Bronchial epithelial cell (primary cell): Measurements from ENCODE around the gene RANBP1. TPM values are rescaled to one million over a fixed set of nuclear protein-coding genes. Genes with fewer than 3 reads are reported as not detected.

Experiments
- DNase-seq: peaks from one replicate; pipeline ENCODE4 v3.0.0-alpha.2; 2010; ENCODE audit warnings: low read depth
- FAIRE-seq: peaks from 2 replicates; lab custom pipeline; 2011; peaks lifted over from hg19 to GRCh38; lab: Jason Lieb, UNC
- H3K27me3 ChIP-seq: 2 replicates; pipeline ENCODE4 v1.5.1; 2011; ENCODE audit warnings: low read length; ENCODE audit not compliant: control insufficient read depth, insufficient read depth
- H3K36me3 ChIP-seq: 2 replicates; pipeline ENCODE4 v1.5.1; 2011; ENCODE audit warnings: low read length; ENCODE audit not compliant: control insufficient read depth, insufficient read depth
- H3K4me3 ChIP-seq: 2 replicates; pipeline ENCODE4 v1.5.1; 2011; ENCODE audit warnings: mild to moderate bottlenecking, low read depth, low read length, control low read depth
- CTCF ChIP-seq: IDR thresholded peaks from 2 replicates; pipeline ENCODE4 v1.5.1; 2011; ENCODE audit warnings: mild to moderate bottlenecking, moderate library complexity, low read length, control low read depth, inconsistent platforms; ENCODE audit not compliant: insufficient read depth, severe bottlenecking
- total RNA-seq: library from RNA; depleted of rRNA; stranded (reverse); fragments of >200 nt; gene quantifications from 2 replicates; pipeline ENCODE4 v1.2.1, GENCODE V29; 2014

The RANBP1 gene
- total RNA-seq, 1 donor from 2014 or later, result 263 TPM

- FAIRE-seq (no peak), DNase-seq (no peak)
- peaks cover 5% of the 10 kb centered on the region for H3K36me3 ChIP-seq
- no peaks in the 10 kb centered on the region for H3K27me3 ChIP-seq
- TF ChIP-seq CTCF, result no peak
- no peak overlapping the region for H3K4me3 ChIP-seq
These were observed 29.4 kb downstream of the RANBP1 start for GRCh38 chr22:20145206-20145831.

- no peak for FAIRE-seq
- Histone ChIP-seq H3K36me3 (peaks cover 5% of the 10 kb centered on the region), H3K27me3 (no peaks in the 10 kb centered on the region), H3K4me3 (no peak overlapping the region)
- TF ChIP-seq CTCF, result no peak
- DNase-seq, result no peak
These were observed 29.9 kb downstream of the RANBP1 start for GRCh38 chr22:20145832-20146223.

- H3K4me3 ChIP-seq, result no peak overlapping the region
- no peaks in the 10 kb centered on the region for H3K27me3 ChIP-seq
- FAIRE-seq (no peak), DNase-seq (no peak)
- TF ChIP-seq CTCF, result no peak
- H3K36me3 ChIP-seq, result peaks cover 5% of the 10 kb centered on the region
These were observed 30.9 kb downstream of the RANBP1 start for GRCh38 chr22:20146777-20147176.

GRCh38 chr22:20147237-20147988 lies 31.5 kb downstream of the RANBP1 start:
- Histone ChIP-seq H3K36me3 (peaks cover 5% of the 10 kb centered on the region), H3K27me3 (no peaks in the 10 kb centered on the region), H3K4me3 (no peak overlapping the region)
- DNase-seq (no peak), FAIRE-seq (no peak)
- no peak for TF ChIP-seq CTCF

- Histone ChIP-seq H3K27me3 (no peaks in the 10 kb centered on the region), H3K36me3 (peaks cover 2% of the 10 kb centered on the region), H3K4me3 (no peak overlapping the region)
- no peak for DNase-seq
- FAIRE-seq, result no peak
- no peak for TF ChIP-seq CTCF
These were observed 32.5 kb downstream of the RANBP1 start for GRCh38 chr22:20148414-20148813.
